Fibroblast of pulmonary artery (primary cell): ENCODE measurements around the gene PPP1R2.

Experiments used
- DNase-seq: peaks from one replicate; pipeline ENCODE4 v3.0.0-alpha.2; 2010; ENCODE audit warnings: low read depth
- H3K4me3 ChIP-seq: replicated peaks from 2 replicates; pipeline ENCODE4 v1.5.1; 2011; ENCODE audit warnings: low read depth, mild to moderate bottlenecking, control low read depth, low read length, moderate library complexity
- CTCF ChIP-seq: IDR thresholded peaks from 2 replicates; pipeline ENCODE4 v1.5.1; 2011; ENCODE audit warnings: mild to moderate bottlenecking, control low read depth, low read length, inconsistent platforms; ENCODE audit errors: missing control alignments

PPP1R2 gene

GRCh38 chr3:195566797-195567196 is 23.7 kb upstream of the PPP1R2 start:
- TF ChIP-seq CTCF, result no peak
- no peak overlapping the region for H3K4me3 ChIP-seq
- DNase-seq, result no peak

- no peak overlapping the region for H3K4me3 ChIP-seq
- no peak for TF ChIP-seq CTCF
- DNase-seq, result no peak
These were observed 22.6 kb upstream of the PPP1R2 start for GRCh38 chr3:195565716-195566115.

GRCh38 chr3:195563317-195563716 is 20.2 kb upstream of the PPP1R2 start:
- no peak for TF ChIP-seq CTCF
- no peak for DNase-seq
- H3K4me3 ChIP-seq, result no peak overlapping the region

GRCh38 chr3:195559723-195560409 is 16.7 kb upstream of the PPP1R2 start:
- DNase-seq, result no peak
- no peak for TF ChIP-seq CTCF
- no peak overlapping the region for H3K4me3 ChIP-seq

GRCh38 chr3:195558602-195559001 is 15.5 kb upstream of the PPP1R2 start:
- peak; percentile 56 for TF ChIP-seq CTCF
- DNase-seq, result peak; percentile 69
- no peak overlapping the region for H3K4me3 ChIP-seq

GRCh38 chr3:195557322-195557721 is 14.2 kb upstream of the PPP1R2 start:
- TF ChIP-seq CTCF, result no peak
- H3K4me3 ChIP-seq, result no peak overlapping the region
- DNase-seq, result no peak

GRCh38 chr3:195556390-195556789 is 13.3 kb upstream of the PPP1R2 start:
- peak; percentile 46 for TF ChIP-seq CTCF
- peak; percentile 33 for DNase-seq
- H3K4me3 ChIP-seq, result no peak overlapping the region
